DMS153 treated with DMSO at 0.1 percent for 48 hours (cell line): Measurements from ENCODE around the gene NCOA6.
"Not testable (repeated sequence)": the region's sequence is repeated elsewhere in the genome, so short reads cannot be mapped to it uniquely, and the experiment has no call there.

Experiments used
- DNase-seq: peaks from one replicate; lab custom pipeline; 2025; ENCODE audit not compliant: unreplicated experiment; lab: John Stamatoyannopoulos, UW

Gene NCOA6

GRCh38 chr20:34831936-34832335 lies 6.5 kb upstream of the NCOA6 start:
- DNase-seq: no peak

GRCh38 chr20:34829191-34829590 lies 3.7 kb upstream of the NCOA6 start:
- no peak for DNase-seq

- DNase-seq: no peak
These were observed 483 bp downstream of the NCOA6 start for GRCh38 chr20:34824806-34825529.

- DNase-seq: peak; percentile 77
These were observed 1.0 kb downstream of the NCOA6 start for GRCh38 chr20:34824452-34824805.

- DNase-seq: no peak
These were observed 1.4 kb downstream of the NCOA6 start for GRCh38 chr20:34824026-34824425.

GRCh38 chr20:34820805-34821578 lies 4.5 kb downstream of the NCOA6 start:
- DNase-seq: no peak

GRCh38 chr20:34817801-34818200 lies 7.7 kb downstream of the NCOA6 start:
- DNase-seq: no peak

- DNase-seq: no peak
These were observed 8.4 kb downstream of the NCOA6 start for GRCh38 chr20:34817072-34817471.

GRCh38 chr20:34815636-34816035 lies 9.8 kb downstream of the NCOA6 start:
- no peak for DNase-seq

GRCh38 chr20:34808583-34808982 lies 16.9 kb downstream of the NCOA6 start:
- no peak for DNase-seq

- DNase-seq: not testable (repeated sequence)
These were observed 17.4 kb downstream of the NCOA6 start for GRCh38 chr20:34807944-34808465.

GRCh38 chr20:34806255-34806654 lies 19.2 kb downstream of the NCOA6 start:
- DNase-seq: no peak

- DNase-seq: no peak
These were observed 26.6 kb downstream of the NCOA6 start for GRCh38 chr20:34798871-34799270.

- no peak for DNase-seq
These were observed 27.1 kb downstream of the NCOA6 start for GRCh38 chr20:34798328-34798727.

- no peak for DNase-seq
These were observed 28.1 kb downstream of the NCOA6 start for GRCh38 chr20:34797012-34797995.

GRCh38 chr20:34794006-34794585 lies 31.4 kb downstream of the NCOA6 start:
- no peak for DNase-seq

- no peak for DNase-seq
These were observed 32.6 kb downstream of the NCOA6 start for GRCh38 chr20:34792687-34793363.

- no peak for DNase-seq
These were observed 34.0 kb downstream of the NCOA6 start for GRCh38 chr20:34791289-34792020.

GRCh38 chr20:34781220-34781619 lies 44.2 kb downstream of the NCOA6 start:
- DNase-seq: no peak

GRCh38 chr20:34780291-34780690 lies 45.2 kb downstream of the NCOA6 start:
- DNase-seq: not testable (repeated sequence)
